ENCODE data around the gene FDX2.

DNA sequence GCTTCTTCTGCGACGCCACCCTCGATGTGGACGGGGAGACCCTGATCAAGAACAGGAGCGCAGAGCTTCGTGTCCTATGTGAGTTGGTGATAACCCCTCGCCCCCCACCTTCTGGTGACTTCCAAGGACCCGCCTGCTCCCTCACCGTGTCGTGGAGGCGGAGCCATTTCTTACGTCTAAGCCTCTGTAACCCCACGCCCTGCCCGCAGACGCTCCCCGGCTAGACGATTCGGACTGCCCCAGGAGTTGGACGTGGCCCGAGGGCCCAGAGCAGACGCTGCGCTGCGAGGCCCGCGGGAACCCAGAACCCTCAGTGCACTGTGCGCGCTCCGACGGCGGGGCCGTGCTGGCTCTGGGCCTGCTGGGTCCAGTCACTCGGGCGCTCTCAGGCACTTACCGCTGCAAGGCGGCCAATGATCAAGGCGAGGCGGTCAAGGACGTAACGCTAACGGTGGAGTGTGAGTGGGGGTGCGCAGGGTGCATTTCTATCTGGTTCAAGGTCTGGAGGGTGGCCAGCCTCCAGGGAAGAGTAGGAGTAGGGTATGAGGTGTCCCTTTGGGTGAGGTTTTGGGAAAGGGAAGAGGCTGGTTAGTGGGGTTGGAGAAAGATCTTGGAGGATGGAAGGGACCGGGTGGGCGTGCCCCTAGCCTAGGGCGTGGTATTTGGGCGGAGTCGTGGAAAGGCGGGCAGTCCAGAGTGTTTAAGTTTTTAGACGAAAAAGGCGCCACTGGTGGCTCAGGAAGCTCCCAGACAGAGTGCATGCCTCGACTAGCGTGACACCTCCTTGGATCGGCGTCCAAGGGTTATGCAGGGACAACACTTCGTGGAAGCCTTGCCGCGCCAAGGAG is 22.8 kb downstream of the FDX2 start:
- TF ChIP-seq, protein P1, sequence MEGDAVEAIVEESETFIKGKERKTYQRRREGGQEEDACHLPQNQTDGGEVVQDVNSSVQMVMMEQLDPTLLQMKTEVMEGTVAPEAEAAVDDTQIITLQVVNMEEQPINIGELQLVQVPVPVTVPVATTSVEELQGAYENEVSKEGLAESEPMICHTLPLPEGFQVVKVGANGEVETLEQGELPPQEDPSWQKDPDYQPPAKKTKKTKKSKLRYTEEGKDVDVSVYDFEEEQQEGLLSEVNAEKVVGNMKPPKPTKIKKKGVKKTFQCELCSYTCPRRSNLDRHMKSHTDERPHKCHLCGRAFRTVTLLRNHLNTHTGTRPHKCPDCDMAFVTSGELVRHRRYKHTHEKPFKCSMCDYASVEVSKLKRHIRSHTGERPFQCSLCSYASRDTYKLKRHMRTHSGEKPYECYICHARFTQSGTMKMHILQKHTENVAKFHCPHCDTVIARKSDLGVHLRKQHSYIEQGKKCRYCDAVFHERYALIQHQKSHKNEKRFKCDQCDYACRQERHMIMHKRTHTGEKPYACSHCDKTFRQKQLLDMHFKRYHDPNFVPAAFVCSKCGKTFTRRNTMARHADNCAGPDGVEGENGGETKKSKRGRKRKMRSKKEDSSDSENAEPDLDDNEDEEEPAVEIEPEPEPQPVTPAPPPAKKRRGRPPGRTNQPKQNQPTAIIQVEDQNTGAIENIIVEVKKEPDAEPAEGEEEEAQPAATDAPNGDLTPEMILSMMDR (IDR thresholded peaks at IDR 0.05), result no peak
- TF ChIP-seq ZNF121 (CRISPR knock-in tag; IDR thresholded peaks at IDR 0.05) (no peak), ETV6 (CRISPR knock-in tag; IDR thresholded peaks at IDR 0.05) (no peak), ZNF138 (CRISPR knock-in tag; conservative IDR thresholded peaks at IDR 0.05) (no peak)
- TF ChIP-seq, protein P2, sequence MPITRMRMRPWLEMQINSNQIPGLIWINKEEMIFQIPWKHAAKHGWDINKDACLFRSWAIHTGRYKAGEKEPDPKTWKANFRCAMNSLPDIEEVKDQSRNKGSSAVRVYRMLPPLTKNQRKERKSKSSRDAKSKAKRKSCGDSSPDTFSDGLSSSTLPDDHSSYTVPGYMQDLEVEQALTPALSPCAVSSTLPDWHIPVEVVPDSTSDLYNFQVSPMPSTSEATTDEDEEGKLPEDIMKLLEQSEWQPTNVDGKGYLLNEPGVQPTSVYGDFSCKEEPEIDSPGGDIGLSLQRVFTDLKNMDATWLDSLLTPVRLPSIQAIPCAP (CRISPR knock-in tag; IDR thresholded peaks at IDR 0.05), result no peak
- TF ChIP-seq, protein P3, sequence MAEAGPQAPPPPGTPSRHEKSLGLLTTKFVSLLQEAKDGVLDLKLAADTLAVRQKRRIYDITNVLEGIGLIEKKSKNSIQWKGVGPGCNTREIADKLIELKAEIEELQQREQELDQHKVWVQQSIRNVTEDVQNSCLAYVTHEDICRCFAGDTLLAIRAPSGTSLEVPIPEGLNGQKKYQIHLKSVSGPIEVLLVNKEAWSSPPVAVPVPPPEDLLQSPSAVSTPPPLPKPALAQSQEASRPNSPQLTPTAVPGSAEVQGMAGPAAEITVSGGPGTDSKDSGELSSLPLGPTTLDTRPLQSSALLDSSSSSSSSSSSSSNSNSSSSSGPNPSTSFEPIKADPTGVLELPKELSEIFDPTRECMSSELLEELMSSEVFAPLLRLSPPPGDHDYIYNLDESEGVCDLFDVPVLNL (CRISPR knock-in tag; IDR thresholded peaks at IDR 0.05; ENCODE audit: borderline replicate concordance, low read depth), result no peak

All from WTC11 (cell line).